SK-N-SH treated with all-trans-retinoic acid at 6 μM for 48 hours (cell line): ENCODE results near the gene ADH1B.

ENCODE experiments used
- ATAC-seq: fragments of 200-7000 bp; cut with Tn5 transposase; 3 replicates; pipeline ENCODE4 v1.9.1; 2020; ENCODE audit warnings: mild to moderate bottlenecking, moderate library complexity
- BACH2 ChIP-seq: fragments of 250-450 bp; sonication (Bioruptor Pico); IDR thresholded peaks from 2 replicates; pipeline ENCODE4 v1.9.0; 2021; ENCODE audit warnings: mild to moderate bottlenecking, borderline replicate concordance
- CREB5 ChIP-seq: fragments of 250-450 bp; sonication (Bioruptor Pico); IDR thresholded peaks from 2 replicates; pipeline ENCODE4 v1.5.1; 2020; ENCODE audit warnings: low read depth, mild to moderate bottlenecking, moderate library complexity
- CSRNP3 ChIP-seq: fragments of 250-450 bp; sonication (Bioruptor Pico); IDR thresholded peaks from 2 replicates; pipeline ENCODE4 v1.5.1; 2021; ENCODE audit warnings: mild to moderate bottlenecking, moderate library complexity
- ESRRG ChIP-seq: fragments of 250-450 bp; sonication (Bioruptor Pico); IDR thresholded peaks from 2 replicates; pipeline ENCODE4 v1.6.1; 2021; ENCODE audit warnings: mild to moderate bottlenecking
- GLIS3 ChIP-seq: fragments of 250-450 bp; sonication (Bioruptor Pico); IDR thresholded peaks from 2 replicates; pipeline ENCODE4 v1.5.0; 2020; ENCODE audit warnings: mild to moderate bottlenecking, moderate library complexity
- PATZ1 ChIP-seq: fragments of 250-450 bp; sonication (Bioruptor Pico); IDR thresholded peaks from 2 replicates; pipeline ENCODE4 v1.8.0; 2020; ENCODE audit warnings: mild to moderate bottlenecking, moderate library complexity, borderline replicate concordance
- PPARA ChIP-seq: fragments of 250-450 bp; sonication (Bioruptor Pico); IDR thresholded peaks from 2 replicates; pipeline ENCODE4 v1.5.0; 2020; ENCODE audit warnings: mild to moderate bottlenecking, borderline replicate concordance
- RARB ChIP-seq: fragments of 250-450 bp; sonication (Bioruptor Pico); IDR thresholded peaks from 2 replicates; pipeline ENCODE4 v1.8.0; 2021; ENCODE audit warnings: mild to moderate bottlenecking, moderate library complexity
- TOX ChIP-seq: fragments of 250-450 bp; sonication (Bioruptor Pico); IDR thresholded peaks from 2 replicates; pipeline ENCODE4 v1.8.0; 2021; ENCODE audit warnings: mild to moderate bottlenecking, moderate library complexity, borderline replicate concordance
- TSHZ2 ChIP-seq: fragments of 250-450 bp; sonication (Bioruptor Pico); IDR thresholded peaks from 2 replicates; pipeline ENCODE4 v1.5.0; 2020; ENCODE audit warnings: mild to moderate bottlenecking, moderate library complexity
- ZFP30 ChIP-seq: fragments of 450-650 bp; formaldehyde crosslinking; IDR thresholded peaks from 2 replicates; pipeline ENCODE4 v1.5.0; 2022; ENCODE audit warnings: mild to moderate bottlenecking, moderate library complexity
- ZNF565 ChIP-seq: fragments of 450-650 bp; formaldehyde crosslinking; conservative IDR thresholded peaks from 2 replicates; pipeline ENCODE4 v1.5.0; 2020; ENCODE audit warnings: low read depth, mild to moderate bottlenecking, moderate library complexity
- ZNF8 ChIP-seq: fragments of 450-650 bp; formaldehyde crosslinking; IDR thresholded peaks from 2 replicates; pipeline ENCODE4 v1.5.0; 2020; ENCODE audit warnings: mild to moderate bottlenecking, moderate library complexity

The ADH1B gene

GRCh38 chr4:99264927-99265326, 56.3 kb downstream of the ADH1B start:
- TF ChIP-seq TOX (CRISPR knock-in tag) (no peak), CSRNP3 (CRISPR knock-in tag) (no peak), ESRRG (CRISPR knock-in tag) (no peak), ZNF565 (CRISPR knock-in tag) (no peak), PPARA (no peak), GLIS3 (CRISPR knock-in tag) (no peak), RARB (CRISPR knock-in tag) (no peak), BACH2 (CRISPR knock-in tag) (no peak), TSHZ2 (no peak), PATZ1 (CRISPR knock-in tag) (no peak), CREB5 (CRISPR knock-in tag) (no peak), ZNF8 (CRISPR knock-in tag) (no peak), ZFP30 (CRISPR knock-in tag) (no peak)
- no peak for ATAC-seq
